ENCODE measurements around the gene PRM2. TPM values are rescaled to one million over a fixed set of nuclear protein-coding genes. Genes with fewer than 3 reads are reported as not detected.

The PRM2 gene
- total RNA-seq, 1 donor, result not detected

GRCh38 chr16:11319529-11320146 lies 43.4 kb upstream of the PRM2 start:
- H3K4me3 ChIP-seq (ENCODE audit: low read depth, low read length), result no peak overlapping the region
- TF ChIP-seq CTCF (IDR thresholded peaks at IDR 0.05; ENCODE audit: insufficient read depth, low read length), result no peak
- DNase-seq (ENCODE audit: low read depth), result no peak

- no peak overlapping the region for H3K4me3 ChIP-seq (ENCODE audit: low read depth, low read length)
- no peak for TF ChIP-seq CTCF (IDR thresholded peaks at IDR 0.05; ENCODE audit: insufficient read depth, low read length)
- DNase-seq (ENCODE audit: low read depth), result no peak
Measured at GRCh38 chr16:11318817-11319216, 42.5 kb upstream of the PRM2 start.

GRCh38 chr16:11316331-11317015 lies 40.2 kb upstream of the PRM2 start:
- no peak for TF ChIP-seq CTCF (IDR thresholded peaks at IDR 0.05; ENCODE audit: insufficient read depth, low read length)
- no peak for DNase-seq (ENCODE audit: low read depth)
- no peak overlapping the region for H3K4me3 ChIP-seq (ENCODE audit: low read depth, low read length)

- no peak overlapping the region for H3K4me3 ChIP-seq (ENCODE audit: low read depth, low read length)
- no peak for DNase-seq (ENCODE audit: low read depth)
- no peak for TF ChIP-seq CTCF (IDR thresholded peaks at IDR 0.05; ENCODE audit: insufficient read depth, low read length)
Measured at GRCh38 chr16:11315510-11315909, 39.2 kb upstream of the PRM2 start.

- DNase-seq (ENCODE audit: low read depth), result no peak
- no peak overlapping the region for H3K4me3 ChIP-seq (ENCODE audit: low read depth, low read length)
- no peak for TF ChIP-seq CTCF (IDR thresholded peaks at IDR 0.05; ENCODE audit: insufficient read depth, low read length)
Measured at GRCh38 chr16:11314309-11314894, 38.1 kb upstream of the PRM2 start.

- TF ChIP-seq CTCF (IDR thresholded peaks at IDR 0.05; ENCODE audit: insufficient read depth, low read length), result no peak
- no peak for DNase-seq (ENCODE audit: low read depth)
- H3K4me3 ChIP-seq (ENCODE audit: low read depth, low read length), result no peak overlapping the region
Measured at GRCh38 chr16:11313493-11314308, 37.4 kb upstream of the PRM2 start.
